Measurements from ENCODE around the gene KCTD10.

DNA sequence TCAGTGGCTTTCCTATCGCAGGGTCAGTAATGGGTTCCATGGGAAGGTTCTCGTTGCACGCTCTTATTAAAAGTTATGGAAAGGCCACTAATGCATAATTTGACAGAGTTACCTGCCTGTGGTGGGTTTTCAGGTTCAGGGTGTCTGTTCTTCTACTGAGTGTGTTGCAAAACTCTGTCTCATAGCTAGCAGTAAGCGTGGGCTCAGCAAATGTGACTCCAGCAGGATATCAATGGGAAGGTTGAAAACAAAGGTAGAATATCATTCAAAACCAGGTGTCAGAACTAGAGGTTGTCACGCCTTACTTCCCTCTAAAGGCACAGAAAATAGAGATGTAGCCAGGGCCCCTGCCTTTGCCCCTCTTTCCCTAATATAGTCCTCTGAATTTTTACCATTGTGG is 25.2 kb upstream of the KCTD10 start:
- TF ChIP-seq, protein P1, sequence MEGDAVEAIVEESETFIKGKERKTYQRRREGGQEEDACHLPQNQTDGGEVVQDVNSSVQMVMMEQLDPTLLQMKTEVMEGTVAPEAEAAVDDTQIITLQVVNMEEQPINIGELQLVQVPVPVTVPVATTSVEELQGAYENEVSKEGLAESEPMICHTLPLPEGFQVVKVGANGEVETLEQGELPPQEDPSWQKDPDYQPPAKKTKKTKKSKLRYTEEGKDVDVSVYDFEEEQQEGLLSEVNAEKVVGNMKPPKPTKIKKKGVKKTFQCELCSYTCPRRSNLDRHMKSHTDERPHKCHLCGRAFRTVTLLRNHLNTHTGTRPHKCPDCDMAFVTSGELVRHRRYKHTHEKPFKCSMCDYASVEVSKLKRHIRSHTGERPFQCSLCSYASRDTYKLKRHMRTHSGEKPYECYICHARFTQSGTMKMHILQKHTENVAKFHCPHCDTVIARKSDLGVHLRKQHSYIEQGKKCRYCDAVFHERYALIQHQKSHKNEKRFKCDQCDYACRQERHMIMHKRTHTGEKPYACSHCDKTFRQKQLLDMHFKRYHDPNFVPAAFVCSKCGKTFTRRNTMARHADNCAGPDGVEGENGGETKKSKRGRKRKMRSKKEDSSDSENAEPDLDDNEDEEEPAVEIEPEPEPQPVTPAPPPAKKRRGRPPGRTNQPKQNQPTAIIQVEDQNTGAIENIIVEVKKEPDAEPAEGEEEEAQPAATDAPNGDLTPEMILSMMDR (IDR thresholded peaks at IDR 0.05), result no peak
- TF ChIP-seq POLR2AphosphoS5 (IDR thresholded peaks at IDR 0.05) (no peak), POLR2A (IDR thresholded peaks at IDR 0.05) (no peak)

All from prostate gland (tissue), 2 donors.